MM.1S (cell line): ENCODE data around the gene COL11A1.
"Not testable (repeated sequence)": the region's sequence is repeated elsewhere in the genome, so short reads cannot be mapped to it uniquely, and the experiment has no call there.

ENCODE experiments used
- DNase-seq: peaks from one replicate; pipeline ENCODE4 v3.0.0-alpha.2; 2015
- H2AFZ ChIP-seq: fragments of 300-600 bp; sonication (generic); 2 replicates; pipeline ENCODE4 v1.6.0; 2016; ENCODE audit warnings: antibody characterized with exemption, low read length
- H3F3A ChIP-seq: fragments of 300-600 bp; sonication (generic); 2 replicates; pipeline ENCODE4 v1.6.1; 2016; ENCODE audit warnings: mild to moderate bottlenecking, antibody characterized with exemption, low read length, moderate library complexity, mixed read lengths; ENCODE audit not compliant: insufficient read depth
- H3K27ac ChIP-seq: fragments of 300-600 bp; sonication (generic); 2 replicates; pipeline ENCODE4 v1.5.1; 2016; ENCODE audit warnings: mild to moderate bottlenecking, low read length
- H3K27me3 ChIP-seq: fragments of 300-600 bp; sonication (generic); replicated peaks from 2 replicates; pipeline ENCODE4 v1.6.0; 2016; ENCODE audit warnings: low read length; ENCODE audit not compliant: insufficient read depth
- H3K36me3 ChIP-seq: fragments of 300-600 bp; sonication (generic); replicated peaks from 2 replicates; pipeline ENCODE4 v1.6.1; 2016; ENCODE audit warnings: mild to moderate bottlenecking, low read length, mixed read lengths; ENCODE audit not compliant: insufficient read depth
- H3K4me1 ChIP-seq: fragments of 300-600 bp; sonication (generic); 2 replicates; pipeline ENCODE4 v1.6.1; 2016; ENCODE audit warnings: low read length, mixed read lengths
- H3K4me2 ChIP-seq: fragments of 300-600 bp; sonication (generic); 2 replicates; pipeline ENCODE4 v1.6.0; 2016; ENCODE audit warnings: low read depth, low read length
- H3K4me3 ChIP-seq: fragments of 300-600 bp; sonication (generic); 2 replicates; pipeline ENCODE4 v1.5.1; 2016; ENCODE audit warnings: low read length, mixed read lengths
- H3K79me2 ChIP-seq: fragments of 300-600 bp; sonication (generic); 2 replicates; pipeline ENCODE4 v1.6.1; 2016; ENCODE audit warnings: mixed run types, low read length, mixed read lengths
- H3K9ac ChIP-seq: fragments of 300-600 bp; sonication (generic); 2 replicates; pipeline ENCODE4 v1.6.1; 2016; ENCODE audit warnings: low read length, mixed read lengths
- H3K9me2 ChIP-seq: fragments of 300-600 bp; sonication (generic); replicated peaks from 2 replicates; pipeline ENCODE4 v1.6.1; 2016; ENCODE audit warnings: mild to moderate bottlenecking, low read length, mixed read lengths; ENCODE audit not compliant: insufficient read depth
- H3K9me3 ChIP-seq: fragments of 300-600 bp; sonication (generic); replicated peaks from 2 replicates; pipeline ENCODE4 v1.6.1; 2016; ENCODE audit warnings: mild to moderate bottlenecking, low read length, mixed read lengths; ENCODE audit not compliant: insufficient read depth
- H4K20me1 ChIP-seq: fragments of 300-600 bp; sonication (generic); 2 replicates; pipeline ENCODE4 v1.6.1; 2016; ENCODE audit warnings: mild to moderate bottlenecking, low read length, moderate library complexity, mixed read lengths; ENCODE audit not compliant: insufficient read depth
- CTCF ChIP-seq: fragments of 300-600 bp; sonication (generic); IDR thresholded peaks from 2 replicates; pipeline ENCODE4 v1.5.1; 2016; ENCODE audit warnings: antibody characterized with exemption, low read length, mixed read lengths
- EZH2 ChIP-seq: fragments of 300-600 bp; sonication (generic); optimal IDR thresholded peaks from 2 replicates; pipeline ENCODE3; 2017; ENCODE audit warnings: low read depth, mild to moderate bottlenecking, antibody characterized with exemption, low read length, mixed read lengths
- EZH2phosphoT487 ChIP-seq: fragments of 300-600 bp; sonication (generic); IDR thresholded peaks from 2 replicates; pipeline ENCODE4 v1.6.1; 2018; ENCODE audit warnings: antibody characterized with exemption, low read length

The COL11A1 gene

GRCh38 chr1:102942324-102942723, 166.0 kb downstream of the COL11A1 start:
- DNase-seq = no peak
- no peaks in the 10 kb centered on the region for H3F3A ChIP-seq
- H3K36me3 ChIP-seq = no peaks in the 10 kb centered on the region
- H2AFZ ChIP-seq = no peak overlapping the region
- H3K4me2 ChIP-seq = no peak overlapping the region
- no peaks in the 10 kb centered on the region for H3K9me3 ChIP-seq
- H3K4me3 ChIP-seq = no peak overlapping the region
- H3K9me2 ChIP-seq = no peaks in the 10 kb centered on the region
- H4K20me1 ChIP-seq = no peaks in the 10 kb centered on the region
- H3K27ac ChIP-seq = no peak overlapping the region
- H3K4me1 ChIP-seq = no peaks in the 10 kb centered on the region
- TF ChIP-seq EZH2 (no peak), CTCF (no peak), EZH2phosphoT487 (no peak)
- H3K27me3 ChIP-seq = no peaks in the 10 kb centered on the region
- no peaks in the 10 kb centered on the region for H3K79me2 ChIP-seq
- no peak overlapping the region for H3K9ac ChIP-seq

DNA sequence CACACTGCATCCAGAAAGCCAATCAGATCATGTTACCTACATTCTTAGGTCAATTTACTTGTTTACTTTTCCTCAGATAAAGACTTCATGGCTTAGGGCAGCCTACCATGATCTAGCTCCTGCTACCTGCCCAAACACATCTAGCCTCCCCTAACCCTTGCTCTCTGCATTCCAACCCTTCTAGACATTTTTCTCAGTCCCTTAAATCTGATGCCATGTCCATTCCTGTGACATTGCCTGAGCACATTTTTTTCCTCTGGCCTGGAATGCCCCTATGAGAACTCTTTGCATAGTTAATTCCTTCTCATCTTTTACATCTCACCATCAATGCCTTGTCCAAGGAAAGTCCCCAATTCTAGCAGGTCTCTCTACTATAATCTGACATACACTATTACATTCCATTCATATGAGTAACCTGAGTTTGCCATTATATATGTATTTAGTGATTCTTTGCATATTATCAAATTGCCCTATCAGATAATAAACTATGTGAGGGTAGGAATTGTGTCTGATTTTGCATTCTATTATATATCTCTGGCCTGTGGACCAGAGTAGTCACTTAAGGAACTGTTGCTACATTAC, 166.9 kb downstream of the COL11A1 start:
- H3K9ac ChIP-seq = no peak overlapping the region
- H3K27ac ChIP-seq = no peak overlapping the region

GRCh38 chr1:102937401-102937800, 170.9 kb downstream of the COL11A1 start:
- no peak overlapping the region for H3K27ac ChIP-seq
- no peaks in the 10 kb centered on the region for H3K27me3 ChIP-seq
- H3K4me1 ChIP-seq = no peaks in the 10 kb centered on the region
- H3K9ac ChIP-seq = no peak overlapping the region
- no peak overlapping the region for H3K4me2 ChIP-seq
- no peaks in the 10 kb centered on the region for H3K9me3 ChIP-seq
- H2AFZ ChIP-seq = no peak overlapping the region
- H4K20me1 ChIP-seq = no peaks in the 10 kb centered on the region
- no peak overlapping the region for H3K4me3 ChIP-seq
- H3K36me3 ChIP-seq = no peaks in the 10 kb centered on the region
- no peak for TF ChIP-seq EZH2
- TF ChIP-seq CTCF = no peak
- TF ChIP-seq EZH2phosphoT487 = no peak
- no peaks in the 10 kb centered on the region for H3K9me2 ChIP-seq
- DNase-seq = no peak
- H3F3A ChIP-seq = no peaks in the 10 kb centered on the region
- no peaks in the 10 kb centered on the region for H3K79me2 ChIP-seq

More for the DNA sequence above, 166.9 kb downstream of the COL11A1 start:
- Histone ChIP-seq H3K4me2 (no peak overlapping the region), H3K9me3 (no peaks in the 10 kb centered on the region), H3K79me2 (no peaks in the 10 kb centered on the region), H3F3A (no peaks in the 10 kb centered on the region), H3K27me3 (no peaks in the 10 kb centered on the region), H3K4me1 (no peaks in the 10 kb centered on the region), H2AFZ (no peak overlapping the region), H4K20me1 (no peaks in the 10 kb centered on the region), H3K4me3 (no peak overlapping the region), H3K36me3 (no peaks in the 10 kb centered on the region), H3K9me2 (no peaks in the 10 kb centered on the region)
- TF ChIP-seq EZH2phosphoT487 (no peak), EZH2 (no peak), CTCF (no peak)
- no peak for DNase-seq

DNA sequence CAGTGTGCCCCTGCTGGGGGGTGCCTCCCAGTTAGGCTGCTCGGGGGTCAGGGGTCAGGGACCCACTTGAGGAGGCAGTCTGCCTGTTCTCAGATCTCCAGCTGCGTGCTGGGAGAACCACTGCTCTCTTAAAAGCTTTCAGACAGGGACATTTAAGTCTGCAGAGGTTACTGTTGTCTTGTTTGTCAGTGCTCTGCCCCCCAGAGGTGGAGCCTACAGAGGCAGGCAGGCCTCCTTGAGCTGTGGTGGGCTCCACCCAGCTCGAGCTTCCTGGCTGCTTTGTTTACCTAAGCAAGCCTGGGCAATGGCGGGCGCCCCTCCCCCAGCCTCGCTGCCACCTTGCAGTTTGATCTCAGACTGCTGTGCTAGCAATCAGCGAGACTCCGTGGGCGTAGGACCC, 175.0 kb downstream of the COL11A1 start:
- not testable (repeated sequence) for H3K36me3 ChIP-seq, H3K27me3 ChIP-seq, H2AFZ ChIP-seq, H3F3A ChIP-seq, H3K27ac ChIP-seq, H3K9me3 ChIP-seq, H3K79me2 ChIP-seq, H3K9me2 ChIP-seq, DNase-seq, H3K4me1 ChIP-seq, H3K4me2 ChIP-seq, H4K20me1 ChIP-seq, H3K9ac ChIP-seq, H3K4me3 ChIP-seq
